HG02610 (cell line): Measurements from ENCODE around the gene PARVG.

Experiments used
- ATAC-seq: cut with Tn5 transposase; IDR thresholded peaks from one replicate; pipeline ENCODE4 v1.9.1; 2021; ENCODE audit warnings: mild to moderate bottlenecking, moderate library complexity; ENCODE audit not compliant: unreplicated experiment

PARVG gene

GRCh38 chr22:44154436-44154942 is 26.2 kb upstream of the PARVG start:
- no peak for ATAC-seq

GRCh38 chr22:44155115-44155514 is 25.6 kb upstream of the PARVG start:
- no peak for ATAC-seq

GRCh38 chr22:44157916-44158618 is 22.7 kb upstream of the PARVG start:
- ATAC-seq = no peak

GRCh38 chr22:44158816-44159215 is 21.9 kb upstream of the PARVG start:
- ATAC-seq = no peak

- ATAC-seq = no peak
Observed at GRCh38 chr22:44159221-44159620, 21.5 kb upstream of the PARVG start.

GRCh38 chr22:44159811-44160210 is 20.9 kb upstream of the PARVG start:
- no peak for ATAC-seq

- ATAC-seq = no peak
Observed at GRCh38 chr22:44160421-44160820, 20.3 kb upstream of the PARVG start.

- ATAC-seq = no peak
Observed at GRCh38 chr22:44161673-44162072, 19.1 kb upstream of the PARVG start.

GRCh38 chr22:44162960-44163359 is 17.8 kb upstream of the PARVG start:
- no peak for ATAC-seq

GRCh38 chr22:44163536-44163935 is 17.2 kb upstream of the PARVG start:
- ATAC-seq = no peak

GRCh38 chr22:44164031-44164430 is 16.7 kb upstream of the PARVG start:
- ATAC-seq = no peak

GRCh38 chr22:44165286-44165874 is 15.3 kb upstream of the PARVG start:
- ATAC-seq = no peak

GRCh38 chr22:44166498-44167276 is 14.0 kb upstream of the PARVG start:
- ATAC-seq = no peak

GRCh38 chr22:44167501-44167900 is 13.2 kb upstream of the PARVG start:
- ATAC-seq = no peak

- ATAC-seq = no peak
Observed at GRCh38 chr22:44168206-44168605, 12.5 kb upstream of the PARVG start.

GRCh38 chr22:44170470-44170869 is 10.3 kb upstream of the PARVG start:
- no peak for ATAC-seq

GRCh38 chr22:44171561-44171960 is 9.2 kb upstream of the PARVG start:
- no peak for ATAC-seq

GRCh38 chr22:44172370-44173108 is 8.2 kb upstream of the PARVG start:
- ATAC-seq = peak; percentile 59

GRCh38 chr22:44173154-44173553 is 7.6 kb upstream of the PARVG start:
- ATAC-seq = no peak

- ATAC-seq = no peak
Observed at GRCh38 chr22:44175676-44176075, 5.0 kb upstream of the PARVG start.
